ENCODE results near the gene VDAC1.
"Not testable (repeated sequence)": the region's sequence is repeated elsewhere in the genome, so short reads cannot be mapped to it uniquely, and the experiment has no call there.

GRCh38 chr5:133975546-133975945 is 29.2 kb downstream of the VDAC1 start:
- not testable (repeated sequence) for TF ChIP-seq CTCF (conservative IDR thresholded peaks at IDR 0.05 in 1 of 2, IDR thresholded peaks at IDR 0.05 in 1 of 2; ENCODE audit: low read depth in 1 of 2, low read length in 2 of 2); EZH2 (IDR thresholded peaks at IDR 0.05; ENCODE audit: low read length, missing control alignments)

All from fibroblast of lung (primary cell).